ENCODE measurements around the gene GPR82.
"Not testable (repeated sequence)": the region's sequence is repeated elsewhere in the genome, so short reads cannot be mapped to it uniquely, and the experiment has no call there.

The GPR82 gene, protein sequence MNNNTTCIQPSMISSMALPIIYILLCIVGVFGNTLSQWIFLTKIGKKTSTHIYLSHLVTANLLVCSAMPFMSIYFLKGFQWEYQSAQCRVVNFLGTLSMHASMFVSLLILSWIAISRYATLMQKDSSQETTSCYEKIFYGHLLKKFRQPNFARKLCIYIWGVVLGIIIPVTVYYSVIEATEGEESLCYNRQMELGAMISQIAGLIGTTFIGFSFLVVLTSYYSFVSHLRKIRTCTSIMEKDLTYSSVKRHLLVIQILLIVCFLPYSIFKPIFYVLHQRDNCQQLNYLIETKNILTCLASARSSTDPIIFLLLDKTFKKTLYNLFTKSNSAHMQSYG

DNA sequence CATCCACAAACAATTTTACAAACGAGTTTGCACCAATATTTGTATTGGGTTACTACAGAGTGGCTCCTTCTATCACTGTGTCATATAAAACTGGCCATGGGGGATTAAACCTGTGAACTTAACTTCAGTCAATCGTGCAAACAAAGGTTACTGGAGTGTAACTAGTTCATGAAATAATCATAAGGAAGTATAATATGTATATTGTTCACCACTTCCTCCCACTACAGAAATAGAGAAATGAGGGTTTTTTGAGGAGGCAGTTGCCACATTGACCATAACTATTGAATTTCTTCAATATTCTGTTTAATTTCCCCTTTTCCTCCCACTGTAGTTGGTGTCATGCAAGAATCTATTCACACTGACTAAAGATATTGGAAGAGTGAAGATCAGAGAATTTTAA, at the start of gene GPR82:
Gene GPR82, plus strand, starts transcription at position 356 of the 400 bp plus-strand sequence. CDS start 2,846 bp downstream, outside the sequence.
- no peak for DNase-seq (ENCODE audit: low read depth, low spot score)

DNA sequence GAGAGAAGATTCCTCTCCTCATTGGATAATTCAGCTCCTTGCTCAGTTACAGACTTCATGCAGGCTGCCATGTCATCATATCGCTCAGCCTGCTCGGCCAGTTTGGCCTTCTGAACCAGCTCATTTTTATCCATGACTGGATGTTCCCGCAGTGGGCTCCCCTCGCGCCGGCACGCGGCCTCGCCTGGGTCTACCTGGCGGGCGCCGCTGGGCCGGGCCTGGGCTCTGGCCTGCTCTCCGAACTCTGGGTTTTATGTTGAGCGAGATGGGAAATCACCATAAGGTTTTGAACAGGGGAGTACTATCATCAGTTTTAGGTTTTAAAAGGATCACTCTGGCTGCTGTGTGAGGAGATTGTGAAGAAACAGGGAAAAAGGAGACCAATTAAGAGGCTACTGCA, 47.6 kb upstream of the GPR82 start:
- DNase-seq (ENCODE audit: low read depth, low spot score), result not testable (repeated sequence)

DNA sequence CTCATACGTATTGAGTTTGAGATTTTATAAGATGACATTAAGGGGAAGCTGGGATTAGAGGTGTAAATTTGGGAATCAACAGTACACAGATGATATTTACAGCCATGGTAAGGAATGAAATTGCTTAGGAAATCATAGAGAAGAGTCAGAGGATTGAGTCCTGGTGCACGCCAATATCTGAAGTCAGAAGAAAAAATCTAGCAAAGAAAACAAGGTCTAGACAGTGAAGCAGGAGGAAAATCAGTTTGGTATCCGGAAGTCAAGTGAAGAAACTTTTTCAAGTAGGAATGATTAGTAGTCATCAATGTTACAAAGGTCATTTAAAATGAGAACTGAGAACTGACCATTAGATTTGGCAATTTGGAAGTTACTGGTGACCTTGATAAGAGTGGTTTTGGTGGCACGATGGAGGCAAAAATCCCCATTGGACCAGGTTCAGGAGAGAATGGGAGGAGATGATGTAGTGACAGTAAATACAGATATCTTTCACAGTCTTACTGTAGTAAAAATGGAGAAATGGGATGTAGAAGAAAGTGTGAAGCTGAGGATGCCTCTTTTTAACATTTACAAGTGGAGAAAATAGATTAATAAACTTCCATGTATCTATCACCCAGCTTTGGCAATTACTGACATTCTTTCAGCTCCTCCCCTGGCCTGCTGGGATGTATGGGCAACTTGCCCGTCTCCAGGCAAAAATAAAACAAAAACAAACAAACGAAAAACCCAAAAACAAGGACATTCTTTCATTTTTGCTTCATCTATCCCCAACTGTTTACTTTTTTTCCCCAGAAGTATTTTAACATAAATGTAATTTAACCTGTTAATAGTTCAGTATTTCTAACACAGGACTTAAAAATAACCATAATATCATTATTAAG, 46.6 kb upstream of the GPR82 start:
- no peak for DNase-seq (ENCODE audit: low read depth, low spot score)

GRCh38 chrX:41684138-41684537, 39.8 kb upstream of the GPR82 start:
- no peak for DNase-seq (ENCODE audit: low read depth, low spot score)

- no peak for DNase-seq (ENCODE audit: low read depth, low spot score)
Observed at GRCh38 chrX:41684940-41685339, 39.0 kb upstream of the GPR82 start.

DNA sequence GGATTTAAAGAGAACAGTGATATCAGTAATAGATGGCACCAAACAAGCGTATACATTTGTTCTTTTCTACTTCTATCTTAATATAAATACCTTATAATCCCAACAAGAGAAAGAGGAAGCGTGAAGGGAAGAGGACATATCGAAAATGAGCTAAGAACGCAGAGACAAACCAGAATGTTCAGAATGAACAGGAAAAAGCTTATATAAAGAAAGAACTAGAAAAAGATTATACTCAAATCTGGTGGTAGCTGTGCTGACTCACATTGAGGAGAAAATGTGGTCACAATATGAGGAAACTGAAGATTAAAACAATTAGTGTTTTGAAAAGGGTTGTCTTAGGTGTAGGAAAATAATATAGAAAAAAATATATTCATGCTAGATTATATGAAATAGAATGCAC, 37.2 kb upstream of the GPR82 start:
- DNase-seq (ENCODE audit: low read depth, low spot score), result no peak

DNA sequence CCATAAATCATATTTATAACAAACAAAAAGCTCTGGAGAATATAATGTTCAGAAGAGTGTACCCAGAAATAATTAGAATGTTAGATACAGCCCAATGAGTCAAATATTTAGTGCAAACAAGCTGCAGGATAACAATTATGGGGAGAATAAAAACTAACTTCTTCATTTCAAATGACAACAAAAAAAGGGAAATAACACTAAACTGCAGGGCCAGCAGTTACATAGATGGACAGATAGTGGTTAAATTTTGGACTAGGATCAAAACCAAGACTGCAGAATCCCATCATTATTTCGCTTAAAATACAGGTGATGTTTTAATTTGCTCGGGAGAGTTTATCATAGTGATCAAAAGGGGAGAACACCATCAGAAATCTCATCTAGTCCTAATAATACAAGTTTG, 35.8 kb upstream of the GPR82 start:
- DNase-seq (ENCODE audit: low read depth, low spot score), result no peak

- DNase-seq (ENCODE audit: low read depth, low spot score), result no peak
Observed at GRCh38 chrX:41688835-41689234, 35.1 kb upstream of the GPR82 start, which contains the start of gene GPR34. GPR34 (plus strand) TSS chrX:41688973; CDS start chrX:41695634, 6,661 bp downstream.

- no peak for DNase-seq (ENCODE audit: low read depth, low spot score)
Observed at GRCh38 chrX:41689711-41690110, 34.3 kb upstream of the GPR82 start.

DNA sequence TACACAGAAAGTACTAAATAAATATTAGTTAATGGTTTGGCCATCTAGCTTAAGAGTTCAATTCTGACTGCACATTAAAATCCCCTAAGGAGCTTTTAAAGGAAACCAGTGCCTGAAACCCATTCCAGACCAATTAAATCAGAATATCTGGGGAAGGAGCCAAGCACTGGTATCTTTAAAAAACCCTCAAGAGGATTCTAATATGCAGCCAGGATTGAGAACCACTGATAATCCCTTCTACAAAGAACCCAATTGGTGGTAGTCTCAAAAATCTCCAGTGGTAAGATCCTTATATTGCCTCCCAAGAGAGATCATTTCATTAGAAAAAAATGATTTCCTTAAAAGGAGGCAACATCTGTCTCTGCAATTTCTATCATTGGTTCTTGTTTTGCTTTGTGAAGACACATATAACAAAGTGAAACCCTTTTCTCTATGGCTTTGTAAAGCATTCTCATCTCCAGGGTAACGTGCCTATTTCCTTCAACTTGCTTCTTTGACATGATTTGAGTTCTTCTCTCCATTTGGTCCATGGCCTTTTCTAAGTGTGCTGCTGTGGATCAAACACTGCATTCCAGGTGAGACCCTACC, 31.7 kb upstream of the GPR82 start:
- DNase-seq (ENCODE audit: low read depth, low spot score), result no peak

DNA sequence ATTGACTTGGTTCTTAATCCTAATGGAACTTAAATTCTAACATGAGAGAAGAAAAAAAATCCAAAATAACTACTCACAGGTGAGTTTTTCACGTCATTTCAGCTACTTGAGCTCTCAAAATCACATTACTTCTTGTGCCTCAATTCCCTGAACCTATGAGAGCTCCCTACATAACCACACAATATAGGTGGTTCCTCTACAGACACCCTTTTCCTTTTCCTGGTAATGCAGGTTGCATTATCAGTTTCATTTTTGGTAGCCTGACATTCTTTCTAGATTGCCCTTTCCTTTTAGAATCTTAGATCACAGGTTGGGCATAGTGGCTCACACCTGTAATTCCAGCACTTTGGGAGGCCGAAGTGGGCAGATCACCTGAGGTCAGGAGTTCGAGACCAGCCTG, 31.0 kb upstream of the GPR82 start:
- no peak for DNase-seq (ENCODE audit: low read depth, low spot score)

DNA sequence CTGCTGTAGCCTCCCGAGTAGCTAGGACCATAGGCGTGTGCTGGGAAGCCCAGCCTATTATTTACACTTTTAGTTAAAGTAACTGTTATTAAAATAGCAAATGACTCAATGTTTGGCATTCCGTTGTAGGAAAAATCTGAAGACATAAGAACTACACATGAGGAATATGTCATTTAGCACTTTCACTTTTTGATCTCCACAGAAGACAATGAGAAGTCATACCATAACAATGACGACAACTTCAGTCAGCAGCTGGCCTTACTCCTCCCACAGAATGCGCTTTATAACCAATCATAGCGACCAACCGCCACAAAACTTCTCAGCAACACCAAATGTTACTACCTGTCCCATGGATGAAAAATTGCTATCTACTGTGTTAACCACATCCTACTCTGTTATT, 28.6 kb upstream of the GPR82 start:
- no peak for DNase-seq (ENCODE audit: low read depth, low spot score)

DNA sequence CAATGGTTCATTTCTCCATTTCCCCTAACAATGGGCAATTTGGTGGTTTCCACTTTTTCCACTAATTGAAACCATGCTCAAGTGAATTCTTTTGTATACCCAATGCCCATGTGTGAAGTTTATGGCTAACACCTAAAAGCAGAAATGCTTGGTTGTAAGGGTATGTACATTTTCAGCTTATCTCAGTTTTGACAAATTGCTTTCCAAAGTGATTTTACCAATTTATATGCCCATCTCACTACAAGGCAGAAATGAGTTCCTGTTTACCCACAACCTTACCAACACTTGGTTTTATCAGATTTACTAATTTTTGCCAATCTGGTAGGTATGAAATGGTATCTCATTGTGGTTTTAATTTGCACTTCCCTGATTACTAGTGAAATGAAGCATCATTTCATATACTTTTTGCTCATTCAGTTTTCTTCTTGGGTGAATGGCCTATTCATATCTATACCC, 20.4 kb upstream of the GPR82 start:
- DNase-seq (ENCODE audit: low read depth, low spot score), result no peak

DNA sequence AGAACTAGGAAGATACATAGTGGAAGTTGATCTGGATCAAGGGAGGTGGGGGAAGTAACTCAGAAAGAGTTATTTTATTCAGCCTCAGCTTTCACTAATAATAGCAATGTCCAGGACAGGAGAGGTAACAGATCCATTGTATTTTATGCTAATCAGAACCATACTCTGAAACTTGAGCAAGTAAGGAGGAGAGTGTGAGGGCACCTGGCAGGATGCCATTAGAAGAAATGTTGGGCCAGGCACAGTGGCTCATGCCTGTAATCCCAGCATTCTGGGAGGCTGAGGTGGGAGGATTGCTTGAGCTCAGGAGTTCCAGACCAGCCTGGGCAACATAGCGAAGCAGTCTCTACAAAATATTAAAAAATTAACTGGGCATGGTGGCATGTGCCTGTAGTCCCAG, 18.9 kb upstream of the GPR82 start:
- DNase-seq (ENCODE audit: low read depth, low spot score), result no peak

GRCh38 chrX:41705680-41706374, 18.2 kb upstream of the GPR82 start:
- no peak for DNase-seq (ENCODE audit: low read depth, low spot score)

DNA sequence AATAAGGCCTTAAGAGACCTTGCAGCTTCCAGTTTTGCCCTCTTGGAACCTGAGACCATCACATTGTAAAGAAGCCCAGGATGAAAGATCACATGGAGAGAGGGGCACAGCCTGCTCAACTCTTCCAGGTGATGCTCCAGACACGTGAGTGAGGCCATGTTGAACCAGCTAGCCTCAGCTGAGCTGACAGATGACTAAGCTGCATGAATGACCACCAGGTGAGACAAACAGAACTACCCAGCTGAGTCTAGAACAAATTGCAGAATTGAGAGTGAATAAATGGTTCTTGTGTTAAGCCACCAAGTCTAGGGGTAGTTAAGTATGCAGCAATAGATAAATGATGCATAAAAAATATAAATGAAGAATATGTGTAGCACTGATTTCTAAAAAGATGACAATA, 16.8 kb upstream of the GPR82 start:
- no peak for DNase-seq (ENCODE audit: low read depth, low spot score)

- DNase-seq (ENCODE audit: low read depth, low spot score), result no peak
Observed at GRCh38 chrX:41708486-41708885, 15.5 kb upstream of the GPR82 start.

GRCh38 chrX:41711021-41711667, 12.8 kb upstream of the GPR82 start:
- no peak for DNase-seq (ENCODE audit: low read depth, low spot score)

GRCh38 chrX:41716222-41716621, 7.8 kb upstream of the GPR82 start:
- DNase-seq (ENCODE audit: low read depth, low spot score), result no peak

GRCh38 chrX:41716767-41717473, 7.1 kb upstream of the GPR82 start:
- DNase-seq (ENCODE audit: low read depth, low spot score), result no peak

Data from ELF-1 (cell line).